H4 (cell line): ENCODE measurements around the gene LRIF1. TPM values are rescaled to one million over a fixed set of nuclear protein-coding genes. Genes with fewer than 3 reads are reported as not detected.

Experiments
- total RNA-seq: library from RNA; depleted of rRNA; stranded (reverse); fragments of >200 nt; shearing (Covaris generic); gene quantifications from 2 replicates; pipeline ENCODE4 v1.2.3, GENCODE V29; 2014; rRNA removed

Gene LRIF1
- total RNA-seq, 1 experiment from 2014 or later, result 0.15 TPM

Other genes with a start within 250 kb of the LRIF1 start
- 0.08 and 0.35 TPM in 2 replicates for gene CD53, start 90.8 kb downstream of the LRIF1 start, total RNA-seq
- gene DRAM2, start 176.2 kb upstream of the LRIF1 start, total RNA-seq, result 34.0 and 36.1 TPM in 2 replicates
- gene CEPT1, start 176.3 kb upstream of the LRIF1 start, total RNA-seq, result 43.6 and 47.4 TPM in 2 replicates
- gene DENND2D, start 236.7 kb upstream of the LRIF1 start, total RNA-seq, result 1.5 and 3.0 TPM in 2 replicates